ENCODE data around the gene DICER1.
A peak's percentile ranks its signal among the peaks of the same experiment; 100 is the strongest.
"Not testable (repeated sequence)": the region's sequence is repeated elsewhere in the genome, so short reads cannot be mapped to it uniquely, and the experiment has no call there.

DICER1 gene, protein sequence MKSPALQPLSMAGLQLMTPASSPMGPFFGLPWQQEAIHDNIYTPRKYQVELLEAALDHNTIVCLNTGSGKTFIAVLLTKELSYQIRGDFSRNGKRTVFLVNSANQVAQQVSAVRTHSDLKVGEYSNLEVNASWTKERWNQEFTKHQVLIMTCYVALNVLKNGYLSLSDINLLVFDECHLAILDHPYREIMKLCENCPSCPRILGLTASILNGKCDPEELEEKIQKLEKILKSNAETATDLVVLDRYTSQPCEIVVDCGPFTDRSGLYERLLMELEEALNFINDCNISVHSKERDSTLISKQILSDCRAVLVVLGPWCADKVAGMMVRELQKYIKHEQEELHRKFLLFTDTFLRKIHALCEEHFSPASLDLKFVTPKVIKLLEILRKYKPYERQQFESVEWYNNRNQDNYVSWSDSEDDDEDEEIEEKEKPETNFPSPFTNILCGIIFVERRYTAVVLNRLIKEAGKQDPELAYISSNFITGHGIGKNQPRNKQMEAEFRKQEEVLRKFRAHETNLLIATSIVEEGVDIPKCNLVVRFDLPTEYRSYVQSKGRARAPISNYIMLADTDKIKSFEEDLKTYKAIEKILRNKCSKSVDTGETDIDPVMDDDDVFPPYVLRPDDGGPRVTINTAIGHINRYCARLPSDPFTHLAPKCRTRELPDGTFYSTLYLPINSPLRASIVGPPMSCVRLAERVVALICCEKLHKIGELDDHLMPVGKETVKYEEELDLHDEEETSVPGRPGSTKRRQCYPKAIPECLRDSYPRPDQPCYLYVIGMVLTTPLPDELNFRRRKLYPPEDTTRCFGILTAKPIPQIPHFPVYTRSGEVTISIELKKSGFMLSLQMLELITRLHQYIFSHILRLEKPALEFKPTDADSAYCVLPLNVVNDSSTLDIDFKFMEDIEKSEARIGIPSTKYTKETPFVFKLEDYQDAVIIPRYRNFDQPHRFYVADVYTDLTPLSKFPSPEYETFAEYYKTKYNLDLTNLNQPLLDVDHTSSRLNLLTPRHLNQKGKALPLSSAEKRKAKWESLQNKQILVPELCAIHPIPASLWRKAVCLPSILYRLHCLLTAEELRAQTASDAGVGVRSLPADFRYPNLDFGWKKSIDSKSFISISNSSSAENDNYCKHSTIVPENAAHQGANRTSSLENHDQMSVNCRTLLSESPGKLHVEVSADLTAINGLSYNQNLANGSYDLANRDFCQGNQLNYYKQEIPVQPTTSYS (N-terminal part only)

DNA sequence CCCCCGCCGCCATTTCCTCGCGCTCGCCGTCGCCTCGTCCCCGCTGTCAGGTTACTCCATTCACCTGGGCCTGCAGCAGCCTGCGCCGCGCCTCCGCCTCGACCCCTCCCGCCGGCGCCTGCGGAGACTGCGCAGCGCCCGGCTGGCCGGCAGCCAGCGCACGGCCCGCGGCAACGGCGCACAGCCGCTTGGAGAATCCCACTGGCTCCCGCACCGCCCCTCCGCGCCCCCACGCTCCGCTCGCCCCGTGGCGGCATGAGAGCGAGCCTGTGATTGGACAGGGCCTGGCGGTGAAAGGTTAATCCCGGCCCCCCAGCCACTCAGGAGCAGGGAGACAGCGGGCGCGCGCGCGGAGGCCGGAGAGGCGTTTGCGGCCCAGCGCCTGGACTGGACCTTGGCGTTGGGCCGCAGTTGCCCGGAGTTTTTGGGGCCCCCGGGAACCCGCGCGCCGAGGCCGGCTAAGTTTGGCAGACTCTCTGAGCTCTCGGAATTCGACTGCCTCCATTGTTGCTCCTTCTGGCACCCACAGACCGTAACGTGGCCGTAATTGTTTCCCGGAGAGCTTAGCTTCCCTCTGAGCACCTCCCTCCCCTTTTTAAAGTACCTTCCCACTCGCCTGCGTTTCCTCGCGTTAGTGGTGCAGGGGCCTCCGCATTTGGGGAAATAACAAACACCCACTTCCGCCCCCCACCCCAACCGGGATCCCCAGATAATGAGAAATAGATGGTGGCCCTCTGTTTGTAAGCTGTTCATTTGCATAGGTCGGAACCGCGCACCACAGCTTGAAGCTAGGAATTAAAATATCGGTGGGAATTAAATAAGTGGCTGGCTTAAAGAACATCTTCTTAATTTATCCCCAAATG lies at the start of gene DICER1:
TSS of gene DICER1 (minus strand) at position 203 of the 863 bp plus-strand sequence. CDS start 24,071 bp downstream, outside the sequence.
- peak; percentile 97 for DNase-seq (ENCODE audit: extremely low spot score)
- TF ChIP-seq FOXM1 (IDR thresholded peaks at IDR 0.05; ENCODE audit: borderline replicate concordance) (peak; percentile 78), SP1 (IDR thresholded peaks at IDR 0.05) (no peak), L3MBTL2 (conservative IDR thresholded peaks at IDR 0.05) (no peak; the same call in 1 of the 2 replicates), SUZ12 (IDR thresholded peaks at IDR 0.05) (no peak), BHLHE40 (IDR thresholded peaks at IDR 0.05; ENCODE audit: borderline replicate concordance) (no peak), FOXA1 (IDR thresholded peaks at IDR 0.05) (no peak), NFRKB (IDR thresholded peaks at IDR 0.05) (no peak), CTBP1 (IDR thresholded peaks at IDR 0.05; ENCODE audit: borderline replicate concordance) (no peak)
- TF ChIP-seq, protein P1, sequence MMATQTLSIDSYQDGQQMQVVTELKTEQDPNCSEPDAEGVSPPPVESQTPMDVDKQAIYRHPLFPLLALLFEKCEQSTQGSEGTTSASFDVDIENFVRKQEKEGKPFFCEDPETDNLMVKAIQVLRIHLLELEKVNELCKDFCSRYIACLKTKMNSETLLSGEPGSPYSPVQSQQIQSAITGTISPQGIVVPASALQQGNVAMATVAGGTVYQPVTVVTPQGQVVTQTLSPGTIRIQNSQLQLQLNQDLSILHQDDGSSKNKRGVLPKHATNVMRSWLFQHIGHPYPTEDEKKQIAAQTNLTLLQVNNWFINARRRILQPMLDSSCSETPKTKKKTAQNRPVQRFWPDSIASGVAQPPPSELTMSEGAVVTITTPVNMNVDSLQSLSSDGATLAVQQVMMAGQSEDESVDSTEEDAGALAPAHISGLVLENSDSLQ (IDR thresholded peaks at IDR 0.05) = no peak
- ChIA-PET POLR2A (interaction anchor here (1.0 to 1.2 kb wide), 5 partner anchors 8 to 138 kb away, joined by 3 to 4 read pairs (median 3); no protein-coding TSS in a partner anchor), CTCF (interaction anchor here (0.8 to 0.9 kb wide), 2 partner anchors 33 to 38 kb away, joined by 3 read pairs; no protein-coding TSS in a partner anchor)

- no peak for TF ChIP-seq LEF1 (IDR thresholded peaks at IDR 0.05; ENCODE audit: borderline replicate concordance)
- TF ChIP-seq BHLHE40 (IDR thresholded peaks at IDR 0.05; ENCODE audit: borderline replicate concordance) = no peak
- no peak for TF ChIP-seq CTBP1 (IDR thresholded peaks at IDR 0.05; ENCODE audit: borderline replicate concordance)
- TF ChIP-seq, protein P1 (IDR thresholded peaks at IDR 0.05) = no peak
- ChIA-PET CTCF (no interaction called here), POLR2A (no interaction called here)
- DNase-seq (ENCODE audit: extremely low spot score) = no peak
Observed at GRCh38 chr14:95206534-95206933, 49.2 kb upstream of the DICER1 start.

DNA sequence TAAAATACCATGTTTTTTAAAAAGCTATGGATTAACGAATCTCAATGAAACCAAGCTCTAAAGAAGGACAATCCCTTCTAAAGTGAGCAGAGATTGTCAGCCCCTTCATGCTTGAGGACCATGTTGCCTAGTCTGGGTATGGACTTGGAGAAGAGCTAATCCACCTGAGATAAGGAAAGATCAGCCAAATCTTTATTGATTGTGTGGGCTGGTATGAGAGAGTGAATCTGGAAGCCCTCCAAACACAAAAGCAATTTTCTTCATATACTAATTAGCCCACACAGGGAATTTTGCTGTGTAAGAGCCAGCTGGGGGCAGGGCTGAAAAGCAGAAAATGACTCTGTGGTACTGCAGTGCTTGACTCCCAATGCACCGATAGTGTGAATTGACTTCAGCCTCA lies 47.4 kb upstream of the DICER1 start:
- POLR2A ChIA-PET = interaction anchor here (0.9 kb wide), 1 partner anchor 9 kb away, joined by 3 read pairs; no protein-coding TSS in a partner anchor
- TF ChIP-seq SP1 (IDR thresholded peaks at IDR 0.05) (no peak), HDGF (IDR thresholded peaks at IDR 0.05; ENCODE audit: borderline replicate concordance) (no peak), CTBP1 (IDR thresholded peaks at IDR 0.05; ENCODE audit: borderline replicate concordance) (no peak), FOXA1 (IDR thresholded peaks at IDR 0.05) (no peak), L3MBTL2 (conservative IDR thresholded peaks at IDR 0.05) (no peak), TARDBP (IDR thresholded peaks at IDR 0.05) (no peak)
- CTCF ChIA-PET = no interaction called here
- no peak for DNase-seq (ENCODE audit: extremely low spot score)

- POLR2A ChIA-PET, CTCF ChIA-PET: not testable (repeated sequence)
Observed at GRCh38 chr14:95201745-95202144, 44.4 kb upstream of the DICER1 start.

GRCh38 chr14:95200404-95200803 lies 43.1 kb upstream of the DICER1 start:
- no peak for DNase-seq (ENCODE audit: extremely low spot score)
- TF ChIP-seq BHLHE40 (IDR thresholded peaks at IDR 0.05; ENCODE audit: borderline replicate concordance) (no peak), SP1 (IDR thresholded peaks at IDR 0.05) (no peak)
- POLR2A ChIA-PET = no interaction called here

More at GRCh38 chr14:95201745-95202144, 44.4 kb upstream of the DICER1 start:
- not testable (repeated sequence) for DNase-seq (ENCODE audit: extremely low spot score)

GRCh38 chr14:95199298-95199983 lies 42.1 kb upstream of the DICER1 start:
- ChIA-PET POLR2A (no interaction called here), CTCF (no interaction called here)

More at GRCh38 chr14:95200404-95200803, 43.1 kb upstream of the DICER1 start:
- CTCF ChIA-PET = no interaction called here

More at GRCh38 chr14:95199298-95199983, 42.1 kb upstream of the DICER1 start:
- TF ChIP-seq LEF1 (IDR thresholded peaks at IDR 0.05; ENCODE audit: borderline replicate concordance) (no peak), HDGF (IDR thresholded peaks at IDR 0.05; ENCODE audit: borderline replicate concordance) (no peak), ARNT (IDR thresholded peaks at IDR 0.05) (no peak), CTBP1 (IDR thresholded peaks at IDR 0.05; ENCODE audit: borderline replicate concordance) (no peak), FOXM1 (IDR thresholded peaks at IDR 0.05; ENCODE audit: borderline replicate concordance) (no peak), TARDBP (IDR thresholded peaks at IDR 0.05) (no peak)
- DNase-seq (ENCODE audit: extremely low spot score) = no peak

Data from HEK293T (cell line).